G401.6 (cell line): ENCODE data around the gene PRKCSH.
"Not testable (repeated sequence)": the region's sequence is repeated elsewhere in the genome, so short reads cannot be mapped to it uniquely, and the experiment has no call there.

ENCODE experiments used
- FAIRE-seq: peaks from 2 replicates; lab custom pipeline; 2012; peaks lifted over from hg19 to GRCh38; lab: Jason Lieb, UNC

The PRKCSH gene

DNA sequence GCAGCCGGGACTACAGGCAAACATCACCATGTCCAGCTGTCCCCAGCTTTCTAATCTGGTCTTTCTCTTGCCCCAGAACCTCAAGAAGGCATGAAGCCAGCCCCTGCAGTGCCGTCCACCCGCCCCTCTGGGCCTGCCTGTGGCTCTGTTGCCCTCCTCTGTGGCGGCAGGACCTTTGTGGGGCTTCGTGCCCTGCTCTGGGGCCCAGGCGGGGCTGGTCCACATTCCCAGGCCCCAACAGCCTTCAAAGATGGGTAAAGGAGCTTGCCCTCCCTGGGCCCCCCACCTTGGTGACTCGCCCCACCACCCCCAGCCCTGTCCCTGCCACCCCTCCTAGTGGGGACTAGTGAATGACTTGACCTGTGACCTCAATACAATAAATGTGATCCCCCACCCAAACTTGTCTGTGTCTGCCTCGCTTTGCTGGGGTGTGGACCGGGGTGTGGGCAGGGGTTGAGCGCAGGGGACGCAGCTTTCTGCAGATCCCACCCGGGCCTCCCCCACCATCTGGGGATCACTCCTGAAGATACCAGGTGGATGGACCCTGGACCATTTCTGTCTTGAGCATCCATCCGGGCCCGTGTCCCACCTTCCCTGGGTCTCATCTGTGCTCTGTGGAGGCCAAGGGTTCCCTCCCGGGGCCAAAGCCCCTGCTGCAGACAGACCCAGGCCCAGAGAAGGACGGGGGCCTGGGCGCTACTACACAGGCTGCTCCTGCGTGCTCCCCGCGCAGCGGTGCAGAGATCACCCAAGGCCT is 15.3 kb downstream of the PRKCSH start:
- no peak for FAIRE-seq

DNA sequence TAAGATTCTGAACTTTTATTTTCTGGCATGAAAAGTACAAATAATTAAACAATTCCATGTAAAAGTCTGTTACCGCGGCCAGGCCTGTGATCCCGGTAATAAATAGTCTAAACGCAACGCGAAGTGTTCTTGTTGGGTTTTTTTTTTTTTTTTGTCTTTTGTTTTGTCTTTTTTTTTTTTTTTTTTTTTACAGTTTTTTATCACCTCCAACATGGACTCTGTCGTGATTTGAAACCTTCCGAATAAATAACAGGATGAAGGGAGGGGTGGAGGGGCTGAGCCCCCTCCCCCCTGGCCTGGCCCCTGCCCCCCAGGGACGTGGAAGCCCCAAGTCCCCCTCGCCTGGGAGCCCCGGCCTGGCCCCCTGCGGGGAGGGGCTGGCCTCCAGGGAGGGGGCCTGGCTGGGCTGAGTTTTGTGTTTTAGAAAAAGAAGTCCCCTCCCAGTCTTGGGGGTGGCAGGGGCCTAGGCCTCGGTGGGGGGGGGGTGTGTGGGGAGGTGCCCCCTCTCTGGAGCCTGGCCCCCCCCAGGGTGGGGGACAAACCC is 16.0 kb downstream of the PRKCSH start:
- peak; percentile 84 for FAIRE-seq

DNA sequence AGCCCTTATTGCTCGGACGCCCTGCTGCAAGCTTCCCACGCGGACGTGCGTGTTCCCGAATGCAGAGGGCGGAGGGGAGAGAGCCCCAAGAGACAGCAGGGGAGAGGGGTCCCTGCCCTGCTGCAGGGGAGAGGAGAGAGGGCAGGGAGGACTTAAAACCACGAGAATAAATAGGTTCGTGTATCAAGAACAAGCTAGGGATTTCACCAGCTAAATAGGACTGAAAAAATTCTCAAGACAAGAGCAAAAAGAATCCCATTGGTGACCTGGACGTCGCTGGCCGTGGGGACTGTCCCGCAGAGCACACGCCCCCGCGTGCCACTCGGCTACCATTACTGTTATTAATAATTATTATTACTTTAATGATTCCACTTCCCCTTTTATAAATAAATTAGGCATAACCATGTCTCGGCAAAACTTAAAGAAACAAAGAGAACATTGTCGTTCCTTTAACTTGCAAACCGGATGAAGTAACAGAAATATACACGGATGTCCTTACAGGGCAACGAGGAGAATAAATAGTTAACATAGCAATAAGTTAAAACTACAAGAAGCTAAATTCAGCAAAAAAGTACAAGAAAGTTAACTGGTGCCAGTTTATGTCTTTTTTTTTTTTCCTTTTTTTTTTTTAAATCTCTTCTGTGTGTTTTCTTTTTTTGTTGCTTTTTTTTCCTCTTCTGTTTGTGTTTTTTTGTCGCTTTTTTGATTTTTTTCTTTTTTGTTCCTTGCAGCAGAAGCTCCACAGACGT is 16.6 kb downstream of the PRKCSH start:
- peak; percentile 87 for FAIRE-seq

DNA sequence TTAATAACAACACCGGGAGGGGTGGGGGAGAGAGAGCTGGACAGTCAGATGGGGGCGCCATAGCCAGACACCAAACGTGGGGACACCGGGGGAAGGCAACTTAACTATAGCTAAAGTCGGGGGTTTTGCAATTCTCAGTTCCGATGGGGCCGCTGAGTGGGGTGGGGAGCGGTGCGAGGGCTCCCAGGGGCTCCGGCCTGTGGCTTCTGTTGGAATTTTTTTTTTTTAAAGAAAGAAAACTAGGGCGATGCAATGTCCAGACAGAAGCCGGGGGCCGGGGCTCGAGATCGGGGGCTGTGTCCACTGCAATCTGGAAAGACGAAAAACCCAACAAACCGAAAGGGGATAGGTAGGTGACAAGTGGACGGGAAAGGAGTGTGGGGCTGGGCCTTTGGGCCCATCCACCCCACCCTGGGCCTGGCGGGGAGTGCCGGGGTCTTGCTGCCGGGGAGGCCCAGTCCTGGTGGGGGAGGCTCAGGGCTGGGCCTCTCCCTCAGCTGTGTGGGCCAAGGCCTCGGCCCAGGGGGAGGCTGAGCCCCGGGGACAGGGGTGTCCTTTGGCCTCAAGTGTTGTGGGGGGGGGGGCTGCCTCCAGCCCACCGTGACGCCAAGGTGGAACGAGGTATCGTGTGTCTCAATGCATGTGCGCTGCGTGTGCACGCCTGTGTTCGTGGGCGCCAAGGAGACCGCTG is 17.3 kb downstream of the PRKCSH start:
- FAIRE-seq, result no peak

DNA sequence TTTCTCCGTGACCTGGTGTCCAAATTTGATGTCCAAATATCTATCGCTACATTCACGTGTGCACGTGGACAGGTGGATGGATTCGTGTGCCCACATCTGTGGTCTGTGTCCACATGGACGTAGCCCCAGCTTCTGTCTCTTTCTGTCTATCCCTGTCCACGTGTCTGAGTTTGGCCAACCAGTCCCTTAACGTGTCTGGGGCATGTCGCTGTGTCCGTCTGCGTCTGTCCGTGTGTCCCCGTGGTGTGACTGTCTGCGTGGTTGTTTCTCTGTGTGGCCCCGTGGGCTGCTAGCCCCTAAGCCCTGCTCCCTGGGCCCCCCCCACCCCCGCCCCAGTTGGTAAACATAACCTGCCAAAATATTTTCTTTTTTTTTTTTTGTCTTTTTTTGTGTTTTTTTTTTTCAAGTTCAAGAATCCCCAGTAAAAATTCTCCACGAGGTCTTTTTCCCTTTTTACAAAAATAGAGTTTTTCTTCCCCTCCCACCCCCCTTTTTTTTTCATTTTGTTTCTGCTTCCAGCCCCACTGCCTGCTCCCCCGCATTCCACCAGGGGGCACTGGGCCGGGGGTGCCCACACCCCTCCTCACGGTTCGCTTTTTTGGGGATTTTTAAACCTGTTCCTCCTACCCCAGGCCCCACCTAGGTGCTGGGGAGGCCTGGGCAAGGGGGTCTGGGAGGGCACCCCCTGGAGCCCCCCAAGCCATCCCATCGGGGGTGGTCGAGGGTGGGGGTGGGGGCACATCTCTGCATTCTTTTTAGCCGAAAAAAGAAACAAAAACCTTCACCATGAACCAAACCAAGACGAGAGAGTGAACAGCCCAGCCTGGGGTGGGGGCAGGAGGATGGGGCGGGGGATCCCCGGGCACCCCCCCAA is 18.3 kb downstream of the PRKCSH start:
- FAIRE-seq, result no peak

DNA sequence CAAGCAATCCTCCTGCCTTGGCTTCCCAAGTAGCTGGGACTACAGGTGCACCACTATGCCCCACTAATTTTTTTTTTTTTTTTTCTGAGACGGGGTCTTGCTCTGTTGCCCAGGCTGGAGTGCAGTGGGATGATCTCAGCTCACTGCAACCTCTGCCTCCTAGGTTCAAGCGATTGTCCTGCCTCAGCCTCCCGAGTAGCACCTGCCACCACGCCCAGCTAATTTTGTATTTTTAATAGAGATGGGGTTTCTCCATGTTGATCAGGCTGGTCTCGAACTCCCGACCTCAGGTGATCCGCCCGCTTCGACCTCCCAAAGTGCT is 19.8 kb downstream of the PRKCSH start:
- not testable (repeated sequence) for FAIRE-seq

DNA sequence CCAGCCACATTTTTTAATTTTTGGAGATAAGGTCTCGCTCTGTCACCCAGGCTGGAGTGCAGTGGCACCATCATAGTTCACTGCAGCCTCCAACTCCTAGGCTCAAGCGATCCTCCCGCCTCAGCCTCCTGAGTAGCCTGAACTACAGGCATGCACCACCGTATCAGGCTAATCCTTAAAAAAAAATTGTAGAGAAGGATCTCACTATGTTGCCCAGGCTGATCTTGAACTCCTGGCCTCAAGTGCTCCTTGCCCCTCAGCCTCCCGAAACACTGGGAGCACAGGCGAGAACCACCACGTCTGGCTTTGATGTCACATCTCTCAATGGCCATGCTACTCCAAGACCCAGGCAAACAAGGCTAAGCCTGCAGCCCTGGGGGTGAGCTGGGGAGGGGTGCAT is 21.2 kb downstream of the PRKCSH start:
- no peak for FAIRE-seq

DNA sequence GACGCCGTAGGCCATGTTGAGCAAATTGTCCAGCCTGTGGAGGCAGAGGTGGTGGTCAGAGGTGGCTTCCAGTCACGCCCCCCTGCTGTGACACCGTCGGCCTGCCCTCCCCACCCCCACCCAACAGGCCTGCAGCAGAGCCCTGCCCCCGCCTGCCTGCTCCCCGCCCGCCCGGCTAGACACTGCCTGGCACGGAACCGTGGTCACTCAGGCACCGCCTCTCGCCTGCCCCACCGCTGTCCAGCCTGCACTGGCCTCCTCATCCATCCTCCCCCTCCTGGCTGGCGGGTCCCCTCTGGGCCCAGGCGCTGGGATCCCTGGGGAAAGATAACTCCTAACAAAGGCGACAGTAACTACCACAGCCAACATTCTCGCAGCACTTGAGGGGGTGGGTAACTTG is 21.7 kb downstream of the PRKCSH start:
- no peak for FAIRE-seq

DNA sequence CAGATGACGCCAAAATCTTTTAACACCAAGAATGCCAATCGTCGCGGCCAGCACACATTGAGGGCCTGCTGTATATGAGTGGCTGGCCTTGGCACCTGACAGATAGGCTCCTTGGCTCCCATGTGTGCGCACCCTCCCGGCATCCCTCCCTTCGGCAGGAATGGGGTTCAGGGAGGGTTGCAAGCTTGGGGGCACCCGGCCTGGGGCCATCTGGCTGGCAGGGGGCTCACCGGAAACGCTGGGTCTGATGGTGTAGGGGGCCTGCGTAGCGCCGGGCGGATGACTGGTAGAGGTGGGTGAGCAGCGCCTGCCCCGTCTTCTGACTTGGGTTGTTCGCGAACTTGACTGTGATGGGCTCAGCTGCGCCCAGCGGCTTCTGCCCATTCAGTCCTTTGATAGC is 22.4 kb downstream of the PRKCSH start:
- FAIRE-seq, result no peak

DNA sequence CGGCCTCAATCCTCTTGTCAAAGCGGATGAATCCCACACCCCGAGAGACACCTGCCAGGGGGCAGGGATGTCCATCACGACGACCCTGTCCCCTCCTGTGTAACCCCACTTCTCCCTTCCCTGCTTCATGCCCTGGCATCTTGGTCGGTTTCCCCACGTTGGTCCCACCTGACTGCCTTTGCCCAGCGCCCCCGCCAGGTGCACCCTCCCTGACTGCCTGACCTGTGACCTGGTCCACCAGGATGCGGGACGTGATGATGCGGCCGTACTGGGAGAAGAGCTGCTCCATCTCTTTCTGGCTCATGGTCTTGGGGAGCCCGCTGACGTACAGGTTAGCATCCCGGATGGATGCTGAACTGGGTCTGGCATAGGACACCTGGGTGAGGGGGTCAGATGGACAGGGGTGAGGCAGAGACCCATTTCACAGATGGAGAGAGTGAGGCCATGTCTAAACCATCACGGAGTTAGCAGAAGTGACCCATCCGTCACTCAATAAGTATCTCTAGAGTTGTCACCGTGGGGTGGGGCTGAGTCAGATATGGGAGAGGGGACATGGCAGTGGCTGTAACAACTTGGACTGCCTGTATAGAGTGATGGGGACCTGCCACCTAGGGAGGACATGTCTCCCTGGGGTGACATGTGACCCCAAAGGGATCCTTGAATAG is 22.9 kb downstream of the PRKCSH start:
- FAIRE-seq, result no peak

DNA sequence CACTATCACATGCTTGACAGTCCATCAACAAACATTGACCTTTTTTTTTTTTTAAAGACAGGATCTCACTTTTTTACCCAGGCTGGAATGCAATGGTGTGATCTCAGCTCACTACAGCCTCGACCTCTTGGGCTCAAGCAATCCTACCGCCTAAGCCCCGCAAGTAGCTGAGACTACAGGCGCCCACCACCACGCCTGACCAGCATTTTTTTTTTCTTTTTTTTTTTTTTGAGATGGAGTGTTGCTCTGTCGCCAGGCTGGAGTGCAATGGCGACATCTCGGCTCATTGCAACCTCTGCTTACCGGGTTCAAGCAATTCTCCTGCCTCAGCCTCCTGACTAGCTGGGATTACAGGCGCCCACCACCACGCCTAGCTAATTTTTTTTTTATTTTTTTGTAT is 23.5 kb downstream of the PRKCSH start:
- FAIRE-seq, result not testable (repeated sequence)

DNA sequence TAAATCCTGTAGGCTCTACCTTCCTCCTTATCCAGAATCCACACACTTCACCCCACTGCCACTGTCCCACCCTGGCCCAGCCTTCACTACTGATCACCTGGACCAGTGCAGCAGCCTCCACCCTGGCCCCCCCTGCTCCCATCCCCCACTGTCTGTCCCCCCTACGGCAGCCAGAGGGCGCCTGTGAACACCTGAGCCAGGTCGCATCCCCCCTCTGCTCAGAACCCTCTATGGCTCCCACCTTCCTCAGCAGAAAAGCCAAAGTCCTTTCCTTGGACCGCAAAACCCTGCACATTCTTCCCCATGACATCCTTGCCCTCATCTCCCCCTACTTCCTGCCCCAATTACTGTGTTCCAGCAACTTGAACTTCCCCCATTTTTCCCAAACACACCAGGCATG is 24.8 kb downstream of the PRKCSH start:
- FAIRE-seq, result no peak

DNA sequence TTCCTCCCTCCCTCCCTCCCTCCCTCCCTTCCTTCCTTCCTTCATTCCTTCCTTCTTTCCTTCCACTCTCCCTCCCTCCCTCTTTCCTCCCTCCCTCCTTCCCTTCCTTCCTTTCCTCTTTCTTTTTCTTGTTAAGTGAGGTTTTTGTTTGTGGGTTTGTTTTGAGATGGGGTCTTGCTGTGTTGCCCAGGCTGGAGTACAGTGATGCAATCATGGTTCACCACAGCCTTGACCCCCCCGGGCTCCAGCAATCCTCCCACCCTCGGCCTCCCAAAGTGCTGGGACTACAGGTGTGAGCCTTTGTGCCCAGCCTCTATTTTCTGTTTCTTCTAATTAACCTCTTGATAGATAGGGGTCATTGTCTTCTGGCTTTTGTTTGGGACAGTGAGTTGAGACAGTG is 26.0 kb downstream of the PRKCSH start:
- FAIRE-seq, result no peak

DNA sequence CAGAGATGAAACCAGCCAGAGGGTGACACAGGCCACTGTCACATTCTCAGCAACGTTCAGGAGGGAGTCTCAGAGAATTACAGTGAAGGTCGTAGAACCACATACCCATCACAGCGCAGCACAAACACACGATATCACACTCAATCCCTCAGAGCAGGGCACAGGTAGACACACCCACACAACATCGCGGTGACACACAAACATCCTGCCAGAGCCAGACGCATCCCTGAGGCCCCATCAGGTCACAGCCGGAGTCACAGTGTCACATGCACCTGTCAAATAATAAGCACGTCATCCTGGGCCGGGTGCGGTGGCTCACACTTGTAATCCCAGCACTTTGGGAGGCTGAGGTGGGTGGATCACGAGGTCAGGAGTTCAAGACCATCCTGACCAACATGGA is 28.0 kb downstream of the PRKCSH start:
- no peak for FAIRE-seq

DNA sequence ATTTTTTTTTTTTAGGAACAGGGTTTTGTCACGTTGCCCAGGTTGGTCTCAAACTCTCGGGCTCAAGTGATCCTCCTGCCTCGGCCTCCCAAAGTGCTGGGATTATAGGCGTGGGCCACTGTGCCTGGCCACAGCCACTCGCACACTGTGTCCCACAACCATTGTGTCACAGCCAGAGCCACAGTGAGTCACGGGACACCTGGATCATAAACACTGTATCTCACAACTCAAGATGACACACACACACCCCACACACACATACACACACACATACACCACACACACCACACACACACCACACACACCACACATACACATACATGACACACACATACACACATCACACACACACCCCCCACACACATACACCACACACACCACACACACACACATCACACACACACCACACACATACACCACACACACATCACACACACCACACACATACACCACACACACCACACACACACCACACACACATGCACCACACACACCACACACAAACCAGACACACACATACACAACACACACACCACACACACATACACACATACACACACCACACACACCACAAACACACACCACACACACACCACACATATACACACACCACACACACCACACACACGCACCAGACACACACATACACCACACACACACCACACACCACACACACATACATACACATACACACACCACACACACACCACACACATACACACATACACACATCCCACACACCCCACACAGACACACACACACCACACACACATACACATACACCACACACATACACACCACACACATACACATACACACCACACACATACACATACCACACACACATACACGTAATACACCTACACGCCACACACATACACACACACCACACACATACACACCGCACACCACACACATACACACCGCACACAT is 29.2 kb downstream of the PRKCSH start:
- FAIRE-seq, result no peak

DNA sequence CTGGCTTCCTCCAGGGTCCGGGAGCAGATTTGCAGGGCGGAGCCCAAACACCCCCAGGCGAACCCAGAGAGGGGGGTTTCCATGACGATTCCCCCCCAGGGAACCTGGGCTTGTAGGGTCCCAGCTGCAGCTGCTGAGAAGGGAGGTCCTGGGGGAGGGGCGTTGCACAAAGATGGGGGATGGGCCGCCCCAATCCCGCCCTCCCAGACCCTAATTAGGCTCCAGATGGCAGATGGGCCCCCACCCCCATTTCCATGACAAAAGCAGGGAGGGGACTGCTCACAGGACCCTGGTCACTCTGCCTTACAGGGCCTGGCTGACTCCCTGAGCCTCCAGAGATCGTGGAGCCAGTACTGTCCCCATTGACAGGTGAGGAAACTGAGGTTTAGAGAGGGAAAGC is 30.2 kb downstream of the PRKCSH start:
- no peak for FAIRE-seq

DNA sequence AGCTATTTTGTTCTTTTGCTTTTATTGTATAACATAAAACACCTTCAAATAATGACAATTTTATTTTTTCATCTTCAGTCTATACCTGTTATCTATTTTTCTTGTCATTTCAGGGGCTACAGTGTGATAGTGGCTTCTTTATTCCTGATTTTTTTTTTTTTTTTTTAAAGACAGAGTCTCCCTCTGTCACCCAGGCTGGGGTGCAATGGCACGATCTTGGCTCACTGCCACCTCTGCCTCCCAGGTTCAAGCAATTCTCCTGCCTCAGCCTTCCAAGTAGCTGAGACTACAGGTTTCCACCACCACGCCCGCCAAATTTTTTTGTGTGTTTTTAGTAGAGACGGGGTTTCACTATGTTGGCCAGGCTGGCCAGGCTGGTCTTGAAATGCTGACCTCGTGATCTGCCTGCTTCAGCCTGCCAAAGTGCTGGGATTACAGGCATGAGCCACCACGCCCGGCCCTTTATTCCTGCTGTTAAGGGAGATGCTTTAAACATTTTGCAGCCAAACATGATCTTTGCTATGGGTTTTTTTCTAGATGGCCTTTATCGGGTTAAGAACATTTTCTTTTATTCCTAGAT is 32.9 kb downstream of the PRKCSH start:
- not testable (repeated sequence) for FAIRE-seq

DNA sequence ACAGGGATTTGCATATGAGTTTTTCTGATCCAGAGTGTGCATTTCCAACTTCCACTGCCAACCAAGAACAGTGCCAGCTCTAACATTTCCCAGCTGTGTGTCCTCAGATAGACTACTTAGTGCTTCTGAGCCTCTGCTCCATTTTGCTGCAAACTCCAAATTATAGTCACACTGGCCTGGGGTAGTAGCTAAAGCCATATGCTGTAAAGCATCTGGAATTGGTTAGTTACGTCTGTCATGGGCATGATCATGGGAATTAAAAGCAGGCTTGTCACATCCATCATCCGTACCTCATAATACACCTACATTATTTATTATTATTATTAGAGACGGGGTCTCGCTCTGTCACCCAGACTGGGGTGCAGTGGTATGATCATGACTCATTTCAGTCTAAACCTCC is 38.3 kb downstream of the PRKCSH start:
- no peak for FAIRE-seq

DNA sequence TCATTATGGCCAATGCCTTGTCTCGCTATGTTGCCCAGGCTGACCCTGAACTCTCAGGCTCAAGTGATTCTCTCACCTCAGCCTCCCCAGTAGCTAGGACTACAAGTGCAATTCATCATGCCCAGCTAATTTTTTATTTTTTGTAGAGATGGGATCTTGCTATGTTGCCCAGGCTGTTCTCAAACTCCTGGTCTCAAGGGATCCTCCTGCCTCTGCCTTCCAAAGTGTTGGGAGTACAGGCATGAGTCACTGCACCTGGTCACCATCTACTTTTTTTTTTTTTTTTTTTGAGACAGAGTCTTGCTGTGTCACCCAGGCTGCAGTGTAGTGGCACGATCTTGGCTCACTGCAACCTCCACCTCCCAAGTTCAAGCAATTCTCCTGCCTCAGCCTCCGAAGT is 39.9 kb downstream of the PRKCSH start:
- not testable (repeated sequence) for FAIRE-seq

DNA sequence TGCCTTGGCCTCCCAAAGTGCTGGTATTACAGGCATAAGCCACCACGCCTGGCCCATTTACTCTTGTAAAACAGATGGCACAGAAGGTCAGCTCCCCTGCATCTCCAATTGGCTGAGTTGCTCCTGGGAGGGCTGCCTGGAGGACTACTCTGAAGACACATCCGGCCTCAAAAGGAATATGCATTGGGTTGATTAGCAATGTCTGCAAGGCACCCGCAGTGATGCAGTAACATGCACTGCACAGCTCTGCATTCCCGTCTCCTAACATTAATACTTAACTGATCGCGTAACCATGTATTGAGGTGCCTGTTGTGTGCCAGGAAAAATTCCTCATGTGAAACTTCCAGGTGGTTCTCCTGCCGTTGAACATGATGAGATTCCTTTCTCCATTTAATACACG is 40.4 kb downstream of the PRKCSH start:
- FAIRE-seq, result no peak
